Stomach (tissue), 4 donors: ENCODE data around the gene CPA5.

Source experiments
- EP300 ChIP-seq: sonication (generic); formaldehyde crosslinking; IDR thresholded peaks from one replicate; pipeline ENCODE4 v1.6.1; 2017; ENCODE audit warnings: antibody characterized with exemption
- POLR2A ChIP-seq, 4 donors: fragments of 450-650 bp; IDR thresholded peaks; one replicate each; pipeline ENCODE4 v1.6.1; 2016; ENCODE audit warnings: antibody characterized with exemption in 4 of 4, control low read depth in 2 of 4, mild to moderate bottlenecking in 1 of 4, moderate library complexity in 1 of 4
- POLR2AphosphoS5 ChIP-seq, 3 donors: sonication (generic); formaldehyde crosslinking; IDR thresholded peaks; one replicate each; pipeline ENCODE4 v1.6.1; 2016; ENCODE audit warnings: antibody characterized with exemption in 3 of 3
- TF ChIP-seq, protein P1 (sequence below), 7 experiments: fragments of 450-650 bp in 4 of 7; fragments of 200-600 bp in 3 of 7; sonication (generic) in 3 of 7; IDR thresholded peaks; one replicate each; pipeline ENCODE4 v1.5.1; 2016 to 2019; ENCODE audit warnings: antibody characterized with exemption in 7 of 7, control low read depth in 2 of 7, mild to moderate bottlenecking in 1 of 7

DNA sequence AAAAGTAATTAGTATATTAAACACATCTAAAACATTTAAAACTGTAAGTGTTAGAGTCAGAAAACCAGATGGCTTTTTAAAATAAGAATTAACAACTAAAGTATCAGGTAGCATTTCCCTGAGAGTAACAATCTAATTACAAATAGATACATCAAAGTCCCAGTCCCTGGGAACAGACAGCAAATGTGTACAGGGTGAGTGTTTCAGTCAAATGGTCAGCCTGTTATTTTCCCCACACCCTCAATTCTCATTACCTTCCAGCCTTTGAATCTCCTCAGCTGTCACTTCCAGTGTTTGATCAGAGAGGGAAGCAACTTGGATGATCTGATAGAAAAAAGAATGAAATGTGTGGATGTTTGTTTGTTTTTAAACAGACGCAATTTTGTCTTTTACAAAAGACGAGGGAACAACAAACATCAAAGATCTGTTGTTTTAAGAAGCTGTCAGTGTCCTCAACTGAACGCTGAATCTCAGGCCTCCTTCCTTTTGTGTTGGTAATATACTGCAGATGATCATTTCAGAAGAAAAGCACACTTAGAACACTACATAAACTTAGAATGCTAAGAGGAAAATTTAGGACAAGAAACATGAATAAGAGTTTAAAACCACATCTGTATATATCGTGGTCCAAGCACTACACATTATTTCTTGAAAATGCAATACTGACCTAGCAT lies 66.4 kb downstream of the CPA5 start:
- TF ChIP-seq, protein P1, sequence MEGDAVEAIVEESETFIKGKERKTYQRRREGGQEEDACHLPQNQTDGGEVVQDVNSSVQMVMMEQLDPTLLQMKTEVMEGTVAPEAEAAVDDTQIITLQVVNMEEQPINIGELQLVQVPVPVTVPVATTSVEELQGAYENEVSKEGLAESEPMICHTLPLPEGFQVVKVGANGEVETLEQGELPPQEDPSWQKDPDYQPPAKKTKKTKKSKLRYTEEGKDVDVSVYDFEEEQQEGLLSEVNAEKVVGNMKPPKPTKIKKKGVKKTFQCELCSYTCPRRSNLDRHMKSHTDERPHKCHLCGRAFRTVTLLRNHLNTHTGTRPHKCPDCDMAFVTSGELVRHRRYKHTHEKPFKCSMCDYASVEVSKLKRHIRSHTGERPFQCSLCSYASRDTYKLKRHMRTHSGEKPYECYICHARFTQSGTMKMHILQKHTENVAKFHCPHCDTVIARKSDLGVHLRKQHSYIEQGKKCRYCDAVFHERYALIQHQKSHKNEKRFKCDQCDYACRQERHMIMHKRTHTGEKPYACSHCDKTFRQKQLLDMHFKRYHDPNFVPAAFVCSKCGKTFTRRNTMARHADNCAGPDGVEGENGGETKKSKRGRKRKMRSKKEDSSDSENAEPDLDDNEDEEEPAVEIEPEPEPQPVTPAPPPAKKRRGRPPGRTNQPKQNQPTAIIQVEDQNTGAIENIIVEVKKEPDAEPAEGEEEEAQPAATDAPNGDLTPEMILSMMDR (IDR thresholded peaks at IDR 0.05), result no peak
- TF ChIP-seq POLR2A (IDR thresholded peaks at IDR 0.05), result no peak
- TF ChIP-seq EP300, result no peak
- no peak for TF ChIP-seq POLR2AphosphoS5 (IDR thresholded peaks at IDR 0.05)
